Measurements from ENCODE around the gene GPBP1L1.

The GPBP1L1 gene

DNA sequence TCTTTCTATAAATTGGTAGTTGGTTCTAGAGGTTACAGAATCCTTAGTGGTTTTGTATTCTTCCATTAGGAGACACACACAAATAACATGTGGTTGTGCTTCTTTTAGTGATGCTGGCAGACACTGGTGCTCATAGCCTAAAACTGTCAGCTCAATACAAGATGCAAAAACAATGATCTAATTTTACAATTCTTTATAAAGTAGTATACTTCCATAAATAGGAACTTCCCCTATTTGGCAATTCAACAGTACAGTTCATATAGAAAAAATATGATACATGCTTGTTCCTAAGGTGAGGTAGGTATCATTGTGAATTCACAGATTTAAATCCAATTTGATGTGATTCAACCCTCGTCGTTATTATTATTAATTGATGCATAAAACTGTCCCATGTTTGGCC is 41.7 kb downstream of the GPBP1L1 start:
- H3K9ac ChIP-seq (ENCODE audit: low read depth in 1 of 2, low read length in 2 of 2), result peak overlapping the region in 1 of 2 donors; percentile 26
- peaks cover 18 to 34% of the 10 kb centered on the region in 2 donors for H3K4me1 ChIP-seq (ENCODE audit: control insufficient read depth in 1 of 2, insufficient read depth in 2 of 2, low read length in 2 of 2)

GRCh38 chr1:45643978-45644377 is 42.4 kb downstream of the GPBP1L1 start:
- no peak overlapping the region for H3K27ac ChIP-seq (ENCODE audit: low read depth, low read length)
- H3K27me3 ChIP-seq (ENCODE audit: control insufficient read depth in 1 of 2, insufficient read depth in 2 of 2, low read length in 2 of 2), result no peaks in the 10 kb centered on the region
- no peaks in the 10 kb centered on the region for H3K9me3 ChIP-seq (ENCODE audit: control insufficient read depth in 1 of 2, low read length in 2 of 2)
- H3K4me3 ChIP-seq (ENCODE audit: low read depth in 1 of 2, low read length in 2 of 2), result no peak overlapping the region
- peaks cover 23 to 51% of the 10 kb centered on the region in 2 donors for H3K36me3 ChIP-seq (ENCODE audit: control insufficient read depth in 1 of 2, insufficient read depth in 2 of 2, low read length in 2 of 2)
- H3K9ac ChIP-seq (ENCODE audit: low read depth in 1 of 2, low read length in 2 of 2), result peak overlapping the region in 1 of 2 donors; percentile 26
- H3K4me1 ChIP-seq (ENCODE audit: control insufficient read depth in 1 of 2, insufficient read depth in 2 of 2, low read length in 2 of 2), result peaks cover 18 to 34% of the 10 kb centered on the region in 2 donors

More for the DNA sequence above, 41.7 kb downstream of the GPBP1L1 start:
- H3K9me3 ChIP-seq (ENCODE audit: control insufficient read depth in 1 of 2, low read length in 2 of 2), result no peaks in the 10 kb centered on the region
- H3K4me3 ChIP-seq (ENCODE audit: low read depth in 1 of 2, low read length in 2 of 2), result no peak overlapping the region
- peaks cover 21 to 52% of the 10 kb centered on the region in 2 donors for H3K36me3 ChIP-seq (ENCODE audit: control insufficient read depth in 1 of 2, insufficient read depth in 2 of 2, low read length in 2 of 2)
- no peak overlapping the region for H3K27ac ChIP-seq (ENCODE audit: low read depth, low read length)
- no peaks in the 10 kb centered on the region for H3K27me3 ChIP-seq (ENCODE audit: control insufficient read depth in 1 of 2, insufficient read depth in 2 of 2, low read length in 2 of 2)

GRCh38 chr1:45643321-45643720 is 43.0 kb downstream of the GPBP1L1 start:
- Histone ChIP-seq H3K9ac (ENCODE audit: low read depth in 1 of 2, low read length in 2 of 2) (no peak overlapping the region), H3K9me3 (ENCODE audit: control insufficient read depth in 1 of 2, low read length in 2 of 2) (no peaks in the 10 kb centered on the region), H3K36me3 (ENCODE audit: control insufficient read depth in 1 of 2, insufficient read depth in 2 of 2, low read length in 2 of 2) (peaks cover 23 to 51% of the 10 kb centered on the region in 2 donors), H3K4me3 (ENCODE audit: low read depth in 1 of 2, low read length in 2 of 2) (no peak overlapping the region), H3K27me3 (ENCODE audit: control insufficient read depth in 1 of 2, insufficient read depth in 2 of 2, low read length in 2 of 2) (no peaks in the 10 kb centered on the region), H3K4me1 (ENCODE audit: control insufficient read depth in 1 of 2, insufficient read depth in 2 of 2, low read length in 2 of 2) (peaks cover 18 to 33% of the 10 kb centered on the region in 2 donors), H3K27ac (ENCODE audit: low read depth, low read length) (no peak overlapping the region)

GRCh38 chr1:45640293-45640692 is 46.0 kb downstream of the GPBP1L1 start:
- peaks cover 22 to 63% of the 10 kb centered on the region in 2 donors for H3K36me3 ChIP-seq (ENCODE audit: control insufficient read depth in 1 of 2, insufficient read depth in 2 of 2, low read length in 2 of 2)

DNA sequence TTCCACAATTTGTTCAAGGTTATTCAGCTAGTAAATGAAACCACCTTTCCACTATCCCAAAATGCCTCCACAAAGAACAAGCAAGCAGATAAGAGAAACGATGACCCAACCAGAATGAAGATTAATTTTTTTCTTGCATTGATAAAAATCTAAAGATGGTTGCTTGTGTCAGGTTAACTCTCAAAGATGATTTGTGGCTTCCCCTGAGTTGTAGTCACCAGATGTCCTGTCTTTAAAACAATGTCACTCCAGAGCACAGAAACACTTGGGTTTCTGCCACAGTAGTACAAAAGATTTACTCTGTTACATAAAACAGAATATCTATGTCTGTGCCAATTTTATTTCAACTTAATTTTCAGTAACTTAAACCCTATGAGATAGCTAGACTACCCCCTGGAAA is 51.1 kb downstream of the GPBP1L1 start:
- H3K9ac ChIP-seq (ENCODE audit: low read depth in 1 of 2, low read length in 2 of 2), result no peak overlapping the region
- no peak overlapping the region for H3K27ac ChIP-seq (ENCODE audit: low read depth, low read length)
- H3K36me3 ChIP-seq (ENCODE audit: control insufficient read depth in 1 of 2, insufficient read depth in 2 of 2, low read length in 2 of 2), result peaks cover 42 to 86% of the 10 kb centered on the region in 2 donors

More at GRCh38 chr1:45640293-45640692, 46.0 kb downstream of the GPBP1L1 start:
- H3K27ac ChIP-seq (ENCODE audit: low read depth, low read length), result no peak overlapping the region
- no peaks in the 10 kb centered on the region for H3K27me3 ChIP-seq (ENCODE audit: control insufficient read depth in 1 of 2, insufficient read depth in 2 of 2, low read length in 2 of 2)
- peaks cover 6 to 18% of the 10 kb centered on the region in 2 donors for H3K4me1 ChIP-seq (ENCODE audit: control insufficient read depth in 1 of 2, insufficient read depth in 2 of 2, low read length in 2 of 2)
- H3K4me3 ChIP-seq (ENCODE audit: low read depth in 1 of 2, low read length in 2 of 2), result no peak overlapping the region
- no peaks in the 10 kb centered on the region for H3K9me3 ChIP-seq (ENCODE audit: control insufficient read depth in 1 of 2, low read length in 2 of 2)
- no peak overlapping the region for H3K9ac ChIP-seq (ENCODE audit: low read depth in 1 of 2, low read length in 2 of 2)

GRCh38 chr1:45630429-45630828 is 55.9 kb downstream of the GPBP1L1 start:
- no peaks in the 10 kb centered on the region for H3K4me1 ChIP-seq (ENCODE audit: control insufficient read depth in 1 of 2, insufficient read depth in 2 of 2, low read length in 2 of 2)
- H3K36me3 ChIP-seq (ENCODE audit: control insufficient read depth in 1 of 2, insufficient read depth in 2 of 2, low read length in 2 of 2), result peaks cover 49 to 78% of the 10 kb centered on the region in 2 donors
- no peaks in the 10 kb centered on the region for H3K9me3 ChIP-seq (ENCODE audit: control insufficient read depth in 1 of 2, low read length in 2 of 2)
- H3K27ac ChIP-seq (ENCODE audit: low read depth, low read length), result no peak overlapping the region
- H3K9ac ChIP-seq (ENCODE audit: low read depth in 1 of 2, low read length in 2 of 2), result no peak overlapping the region
- H3K27me3 ChIP-seq (ENCODE audit: control insufficient read depth in 1 of 2, insufficient read depth in 2 of 2, low read length in 2 of 2), result no peaks in the 10 kb centered on the region
- H3K4me3 ChIP-seq (ENCODE audit: low read depth in 1 of 2, low read length in 2 of 2), result no peak overlapping the region

More for the DNA sequence above, 51.1 kb downstream of the GPBP1L1 start:
- Histone ChIP-seq H3K4me3 (ENCODE audit: low read depth in 1 of 2, low read length in 2 of 2) (no peak overlapping the region), H3K9me3 (ENCODE audit: control insufficient read depth in 1 of 2, low read length in 2 of 2) (no peaks in the 10 kb centered on the region), H3K4me1 (ENCODE audit: control insufficient read depth in 1 of 2, insufficient read depth in 2 of 2, low read length in 2 of 2) (no peaks in the 10 kb centered on the region), H3K27me3 (ENCODE audit: control insufficient read depth in 1 of 2, insufficient read depth in 2 of 2, low read length in 2 of 2) (no peaks in the 10 kb centered on the region)

- Histone ChIP-seq H3K4me3 (ENCODE audit: low read depth in 1 of 2, low read length in 2 of 2) (no peak overlapping the region), H3K27me3 (ENCODE audit: control insufficient read depth in 1 of 2, insufficient read depth in 2 of 2, low read length in 2 of 2) (no peaks in the 10 kb centered on the region), H3K36me3 (ENCODE audit: control insufficient read depth in 1 of 2, insufficient read depth in 2 of 2, low read length in 2 of 2) (peaks cover 48 to 75% of the 10 kb centered on the region in 2 donors), H3K9ac (ENCODE audit: low read depth in 1 of 2, low read length in 2 of 2) (no peak overlapping the region), H3K9me3 (ENCODE audit: control insufficient read depth in 1 of 2, low read length in 2 of 2) (no peaks in the 10 kb centered on the region), H3K4me1 (ENCODE audit: control insufficient read depth in 1 of 2, insufficient read depth in 2 of 2, low read length in 2 of 2) (no peaks in the 10 kb centered on the region), H3K27ac (ENCODE audit: low read depth, low read length) (no peak overlapping the region)
Measured at GRCh38 chr1:45629035-45629434, 57.3 kb downstream of the GPBP1L1 start.

DNA sequence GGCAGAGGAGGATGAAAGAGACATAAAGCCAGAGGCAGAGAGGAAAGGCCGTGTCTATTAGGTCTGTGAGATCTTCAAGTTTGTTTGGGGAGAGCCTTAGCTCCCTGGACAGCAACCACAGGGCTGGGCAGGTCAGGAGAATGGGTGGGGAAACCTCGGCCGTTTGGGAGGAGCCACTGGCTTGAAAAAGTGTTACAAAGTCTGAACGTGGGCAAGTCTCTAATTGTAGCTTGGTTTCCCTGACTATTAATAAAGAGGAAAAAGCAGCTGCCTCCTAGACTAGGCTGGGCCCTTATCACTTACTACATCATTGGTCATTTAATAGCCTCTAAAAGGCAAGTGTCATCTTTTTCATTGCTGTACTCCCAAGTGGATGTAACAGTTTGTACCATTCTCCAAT is 62.4 kb downstream of the GPBP1L1 start, which contains the start of gene CCDC17:
TSS of gene CCDC17 (minus strand) at position 83 of the 400 bp plus-strand sequence. CDS start 145 bp downstream, outside the sequence.
- no peaks in the 10 kb centered on the region for H3K27me3 ChIP-seq (ENCODE audit: control insufficient read depth in 1 of 2, insufficient read depth in 2 of 2, low read length in 2 of 2)
- no peak within 1 kb of the TSS for H3K9ac ChIP-seq (ENCODE audit: low read depth in 1 of 2, low read length in 2 of 2)
- H3K9me3 ChIP-seq (ENCODE audit: control insufficient read depth in 1 of 2, low read length in 2 of 2), result no peaks in the 10 kb centered on the region
- no peak within 1 kb of the TSS for H3K27ac ChIP-seq (ENCODE audit: low read depth, low read length)
- H3K4me3 ChIP-seq (ENCODE audit: low read depth in 1 of 2, low read length in 2 of 2), result no peak within 1 kb of the TSS
- peaks cover 0 to 8% of the 10 kb centered on the region in 2 donors for H3K4me1 ChIP-seq (ENCODE audit: control insufficient read depth in 1 of 2, insufficient read depth in 2 of 2, low read length in 2 of 2)
- peaks cover 23 to 50% of the 10 kb centered on the region in 2 donors for H3K36me3 ChIP-seq (ENCODE audit: control insufficient read depth in 1 of 2, insufficient read depth in 2 of 2, low read length in 2 of 2)

DNA sequence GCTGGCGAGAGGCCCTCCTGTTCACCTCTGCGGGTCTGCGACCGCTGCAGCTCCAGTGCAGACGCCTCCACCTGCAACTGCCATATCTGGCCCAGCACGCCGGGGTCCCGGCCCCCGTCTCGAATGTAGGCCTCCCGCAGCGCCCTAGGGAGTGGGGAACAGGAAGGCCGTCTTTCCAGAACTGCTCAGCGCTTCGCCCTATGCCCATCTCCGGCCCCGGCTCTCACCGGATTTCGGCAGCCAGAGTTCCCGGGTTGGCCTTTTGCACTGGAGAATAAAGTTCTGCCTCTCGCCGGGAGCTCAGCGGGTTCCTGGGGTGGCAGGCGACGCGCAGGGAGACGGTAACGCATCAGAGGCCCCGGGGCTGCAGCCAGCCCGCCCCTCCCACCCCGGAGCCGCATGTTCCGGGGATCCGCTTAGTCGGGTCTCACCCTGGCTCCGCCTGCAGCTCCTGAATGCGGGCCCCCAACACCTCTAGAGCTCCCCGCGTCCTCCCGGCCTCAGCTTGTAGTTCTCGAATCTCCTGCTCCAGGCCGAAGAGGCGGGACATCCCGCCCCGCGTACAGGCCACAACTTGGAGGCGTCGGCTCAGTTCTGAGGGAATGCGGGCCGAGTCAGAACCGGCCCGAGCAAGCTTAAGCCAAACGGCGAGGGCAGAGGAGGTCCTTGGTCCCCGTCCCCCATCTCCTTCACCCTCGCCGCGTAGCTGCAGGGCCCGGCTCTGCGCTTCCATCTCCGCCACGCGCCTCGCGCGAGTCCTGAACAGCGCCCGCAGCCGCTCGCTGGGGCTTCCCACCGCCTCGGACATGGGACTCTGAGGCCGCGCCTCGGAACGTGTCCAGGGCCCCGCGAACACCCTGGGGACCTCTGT is 63.6 kb downstream of the GPBP1L1 start:
- Histone ChIP-seq H3K4me3 (ENCODE audit: low read depth in 1 of 2, low read length in 2 of 2) (no peak overlapping the region), H3K36me3 (ENCODE audit: control insufficient read depth in 1 of 2, insufficient read depth in 2 of 2, low read length in 2 of 2) (peaks cover 17 to 49% of the 10 kb centered on the region in 2 donors), H3K27me3 (ENCODE audit: control insufficient read depth in 1 of 2, insufficient read depth in 2 of 2, low read length in 2 of 2) (no peaks in the 10 kb centered on the region), H3K9me3 (ENCODE audit: control insufficient read depth in 1 of 2, low read length in 2 of 2) (no peaks in the 10 kb centered on the region), H3K4me1 (ENCODE audit: control insufficient read depth in 1 of 2, insufficient read depth in 2 of 2, low read length in 2 of 2) (peaks cover 0 to 8% of the 10 kb centered on the region in 2 donors), H3K9ac (ENCODE audit: low read depth in 1 of 2, low read length in 2 of 2) (no peak overlapping the region), H3K27ac (ENCODE audit: low read depth, low read length) (no peak overlapping the region)

- Histone ChIP-seq H3K36me3 (ENCODE audit: control insufficient read depth in 1 of 2, insufficient read depth in 2 of 2, low read length in 2 of 2) (peaks cover 22 to 54% of the 10 kb centered on the region in 2 donors), H3K4me1 (ENCODE audit: control insufficient read depth in 1 of 2, insufficient read depth in 2 of 2, low read length in 2 of 2) (peaks cover 0 to 8% of the 10 kb centered on the region in 2 donors), H3K27ac (ENCODE audit: low read depth, low read length) (no peak overlapping the region), H3K4me3 (ENCODE audit: low read depth in 1 of 2, low read length in 2 of 2) (no peak overlapping the region), H3K27me3 (ENCODE audit: control insufficient read depth in 1 of 2, insufficient read depth in 2 of 2, low read length in 2 of 2) (no peaks in the 10 kb centered on the region), H3K9me3 (ENCODE audit: control insufficient read depth in 1 of 2, low read length in 2 of 2) (no peaks in the 10 kb centered on the region), H3K9ac (ENCODE audit: low read depth in 1 of 2, low read length in 2 of 2) (no peak overlapping the region)
Measured at GRCh38 chr1:45621895-45622523, 64.3 kb downstream of the GPBP1L1 start.
